ENCODE measurements around the gene GPR132. TPM values are rescaled to one million over a fixed set of nuclear protein-coding genes. Genes with fewer than 3 reads are reported as not detected.

GPR132 gene
- total RNA-seq, 2 experiments from 2014 or later: 47.4 to 49.4 TPM

- Mint-ChIP-seq H3K4me1 (peaks cover 70% of the 10 kb centered on the region), H3K36me3 (peaks cover 31% of the 10 kb centered on the region), H3K27me3 (no peaks in the 10 kb centered on the region), H3K9me3 (ENCODE audit: low read depth) (no peaks in the 10 kb centered on the region), H3K4me3 (peak overlapping the region; percentile 84), H3K27ac (peak overlapping the region; percentile 90)
- DNase-seq (no peak), ATAC-seq (no peak)
- CTCF ChIA-PET: interaction anchor here (0.7 to 4.4 kb wide), 3 partner anchors 23 to 270 kb away, joined by 3 to 39 read pairs (median 4); no protein-coding TSS in a partner anchor
Measured at GRCh38 chr14:105022276-105022670, 43.0 kb downstream of the GPR132 start.

GRCh38 chr14:105021656-105022275, 43.5 kb downstream of the GPR132 start:
- Mint-ChIP-seq H3K36me3 (peaks cover 31% of the 10 kb centered on the region), H3K27ac (peak overlapping the region; percentile 90), H3K4me3 (peak overlapping the region; percentile 84), H3K4me1 (peaks cover 70% of the 10 kb centered on the region), H3K27me3 (no peaks in the 10 kb centered on the region), H3K9me3 (ENCODE audit: low read depth) (no peaks in the 10 kb centered on the region)
- peak; percentile 63 for DNase-seq
- CTCF ChIA-PET: interaction anchor here (0.7 to 7.2 kb wide), 4 partner anchors 22 to 269 kb away, joined by 3 to 96 read pairs (median 9); no protein-coding TSS in a partner anchor
- no peak for ATAC-seq

DNA sequence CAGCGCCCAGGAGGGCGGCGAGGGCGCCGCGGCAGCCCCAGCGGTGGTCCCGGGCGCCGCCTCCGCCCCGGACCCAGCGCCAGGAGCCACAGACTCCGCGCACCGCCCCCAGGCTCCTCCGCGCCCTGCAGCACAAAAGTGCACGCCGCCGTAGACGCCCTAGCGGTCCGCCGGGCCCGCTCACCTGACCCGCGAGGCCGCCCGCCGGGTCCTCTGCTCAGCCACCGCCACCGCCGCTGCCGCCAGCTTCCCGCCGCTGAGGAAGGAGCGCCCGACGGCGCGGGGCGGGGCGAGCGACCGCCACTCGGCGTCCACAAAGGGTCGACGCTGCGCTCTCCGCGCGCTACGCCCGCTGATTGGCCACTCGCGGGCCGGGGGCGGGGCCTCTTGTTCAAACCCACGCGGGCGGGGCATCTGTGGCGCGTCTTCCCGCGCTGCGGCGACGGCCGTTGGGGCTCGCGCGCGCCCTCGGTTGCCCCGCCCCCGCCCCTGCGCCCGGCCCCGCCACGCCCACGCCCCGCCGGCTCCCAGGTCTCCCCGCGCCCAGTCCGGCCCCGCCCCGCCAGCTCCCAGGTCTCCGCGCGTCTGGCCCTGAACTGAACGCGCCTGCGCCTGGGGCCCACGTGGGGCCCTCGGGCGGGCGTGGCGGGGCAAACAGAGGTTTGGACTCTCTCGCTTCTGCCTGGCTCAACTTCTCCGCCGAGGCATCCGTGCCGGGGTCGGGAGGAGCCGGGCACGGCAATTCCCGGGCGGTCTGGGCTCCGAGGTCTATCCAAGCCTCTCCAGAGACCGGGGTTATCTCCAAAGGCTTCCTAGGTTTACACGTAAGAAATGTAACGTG, 44.2 kb downstream of the GPR132 start, which contains the start of gene CDCA4:
Gene CDCA4, minus strand, starts transcription at position 269 of the 841 bp plus-strand sequence. CDS start 9,154 bp downstream, outside the sequence.
- no peaks in the 10 kb centered on the region for H3K9me3 Mint-ChIP-seq (ENCODE audit: low read depth)
- H3K4me3 Mint-ChIP-seq: peak within 1 kb of the TSS; percentile 98
- peak within 1 kb of the TSS; percentile 90 for H3K27ac Mint-ChIP-seq
- H3K4me1 Mint-ChIP-seq: peaks cover 72% of the 10 kb centered on the region
- H3K36me3 Mint-ChIP-seq: peaks cover 36% of the 10 kb centered on the region
- no peaks in the 10 kb centered on the region for H3K27me3 Mint-ChIP-seq
- CTCF ChIA-PET: interaction anchor here (0.8 to 7.2 kb wide), 6 partner anchors 15 to 69 kb away, joined by 3 to 96 read pairs (median 3); no protein-coding TSS in a partner anchor
- DNase-seq: peak; percentile 98
- ATAC-seq: peak; percentile 85

DNA sequence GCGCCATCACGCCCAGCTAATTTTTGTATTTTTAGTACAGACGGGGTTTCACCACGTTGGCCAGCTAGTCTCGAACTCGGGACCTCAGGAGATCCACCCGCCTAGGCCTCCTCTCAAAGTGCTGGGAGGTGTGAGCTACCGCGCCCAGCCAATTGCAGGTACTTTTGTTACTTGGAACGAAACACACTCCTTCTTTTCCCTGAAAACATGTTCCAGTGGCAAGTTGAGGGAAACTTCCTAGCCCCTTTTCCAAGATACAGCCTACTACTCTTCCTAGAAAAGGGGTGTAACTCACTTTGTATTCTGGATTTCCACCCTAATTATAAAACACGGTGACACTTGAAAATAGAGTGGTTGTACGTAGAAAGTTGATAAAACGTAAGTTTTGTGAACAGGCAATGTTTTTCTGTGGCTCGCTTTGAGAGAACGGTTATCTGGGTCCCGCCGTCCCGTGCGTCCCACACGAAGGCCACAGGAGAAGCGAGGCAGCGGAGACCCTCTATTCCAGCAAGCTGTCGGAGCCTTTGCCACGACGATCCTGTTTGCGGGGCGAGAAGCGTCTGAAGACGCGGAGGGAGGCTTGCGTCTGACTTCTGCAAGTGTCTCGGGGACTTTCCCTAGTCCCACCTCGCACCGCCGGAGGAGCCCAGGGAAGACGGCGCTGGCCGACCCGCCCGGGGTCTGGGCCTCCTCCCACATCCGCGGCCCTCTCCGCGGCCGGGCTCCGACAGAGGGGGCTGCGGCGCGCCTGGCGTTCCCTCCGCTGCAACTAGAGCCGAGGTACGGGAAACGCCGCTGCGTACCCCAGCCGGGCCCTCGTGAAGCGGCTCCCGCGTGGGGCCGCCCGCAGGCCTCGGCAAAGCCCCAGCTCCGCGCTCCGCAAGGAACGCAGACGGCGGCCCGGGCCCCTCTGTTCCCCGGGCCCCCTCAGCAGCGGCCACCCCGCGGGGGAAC, 45.1 kb downstream of the GPR132 start:
- Mint-ChIP-seq H3K4me1 (peaks cover 73% of the 10 kb centered on the region), H3K9me3 (ENCODE audit: low read depth) (no peaks in the 10 kb centered on the region), H3K36me3 (peaks cover 42% of the 10 kb centered on the region), H3K27ac (peak overlapping the region; percentile 89), H3K4me3 (peak overlapping the region; percentile 98), H3K27me3 (no peaks in the 10 kb centered on the region)
- CTCF ChIA-PET: interaction anchor here (0.8 to 7.2 kb wide), 17 partner anchors 11 to 462 kb away, joined by 3 to 96 read pairs (median 4); no protein-coding TSS in a partner anchor
- DNase-seq (peak; percentile 76), ATAC-seq (peak; percentile 7)

- CTCF ChIA-PET: interaction anchor here (0.8 to 7.2 kb wide), 11 partner anchors 9 to 464 kb away, joined by 3 to 96 read pairs (median 4); partner anchors contain the start of gene CLBA1
- H3K36me3 Mint-ChIP-seq: peaks cover 47% of the 10 kb centered on the region
- H3K27me3 Mint-ChIP-seq: no peaks in the 10 kb centered on the region
- peak overlapping the region; percentile 89 for H3K27ac Mint-ChIP-seq
- H3K9me3 Mint-ChIP-seq (ENCODE audit: low read depth): no peaks in the 10 kb centered on the region
- ATAC-seq (no peak), DNase-seq (no peak)
- peak overlapping the region; percentile 98 for H3K4me3 Mint-ChIP-seq
- H3K4me1 Mint-ChIP-seq: peaks cover 77% of the 10 kb centered on the region
Measured at GRCh38 chr14:105018414-105018813, 46.8 kb downstream of the GPR132 start.

- H3K27me3 Mint-ChIP-seq: no peaks in the 10 kb centered on the region
- CTCF ChIA-PET: interaction anchor here (1.0 to 7.2 kb wide), 2 partner anchors 28 to 39 kb away, joined by 3 to 96 read pairs; no protein-coding TSS in a partner anchor
- DNase-seq (no peak), ATAC-seq (no peak)
- H3K27ac Mint-ChIP-seq: peak overlapping the region; percentile 42
- peak overlapping the region; percentile 41 for H3K4me3 Mint-ChIP-seq
- peaks cover 59% of the 10 kb centered on the region for H3K36me3 Mint-ChIP-seq
- H3K9me3 Mint-ChIP-seq (ENCODE audit: low read depth): no peaks in the 10 kb centered on the region
- H3K4me1 Mint-ChIP-seq: peaks cover 68% of the 10 kb centered on the region
Measured at GRCh38 chr14:105015905-105016304, 49.3 kb downstream of the GPR132 start.

GRCh38 chr14:105015242-105015641, 50.0 kb downstream of the GPR132 start:
- H3K36me3 Mint-ChIP-seq: peaks cover 63% of the 10 kb centered on the region
- CTCF ChIA-PET: interaction anchor here (7.2 kb wide), 1 partner anchor 29 kb away, joined by 96 read pairs; no protein-coding TSS in a partner anchor
- H3K9me3 Mint-ChIP-seq (ENCODE audit: low read depth): no peaks in the 10 kb centered on the region
- peak overlapping the region; percentile 41 for H3K4me3 Mint-ChIP-seq
- DNase-seq: no peak
- no peaks in the 10 kb centered on the region for H3K27me3 Mint-ChIP-seq
- H3K27ac Mint-ChIP-seq: peak overlapping the region; percentile 42
- peak; percentile 32 for ATAC-seq
- H3K4me1 Mint-ChIP-seq: peaks cover 68% of the 10 kb centered on the region

- Mint-ChIP-seq H3K4me3 (peak overlapping the region; percentile 7), H3K4me1 (peaks cover 68% of the 10 kb centered on the region)
Measured at GRCh38 chr14:105014631-105015030, 50.6 kb downstream of the GPR132 start.

GRCh38 chr14:105014032-105014431, 51.2 kb downstream of the GPR132 start:
- Mint-ChIP-seq H3K4me3 (no peak overlapping the region), H3K36me3 (peaks cover 58% of the 10 kb centered on the region), H3K27ac (peak overlapping the region; percentile 44), H3K9me3 (ENCODE audit: low read depth) (no peaks in the 10 kb centered on the region), H3K4me1 (peaks cover 62% of the 10 kb centered on the region), H3K27me3 (no peaks in the 10 kb centered on the region)
- CTCF ChIA-PET: interaction anchor here (1.2 to 1.8 kb wide), 2 partner anchors 12 to 21 kb away, joined by 3 to 4 read pairs; no protein-coding TSS in a partner anchor
- ATAC-seq: no peak
- DNase-seq: no peak

More at GRCh38 chr14:105014631-105015030, 50.6 kb downstream of the GPR132 start:
- CTCF ChIA-PET: interaction anchor here (1.2 to 1.8 kb wide), 2 partner anchors 11 to 20 kb away, joined by 3 to 4 read pairs; no protein-coding TSS in a partner anchor
- Mint-ChIP-seq H3K27ac (peak overlapping the region; percentile 42), H3K36me3 (peaks cover 62% of the 10 kb centered on the region), H3K27me3 (no peaks in the 10 kb centered on the region), H3K9me3 (ENCODE audit: low read depth) (no peaks in the 10 kb centered on the region)
- ATAC-seq (no peak), DNase-seq (no peak)

- DNase-seq: no peak
- Mint-ChIP-seq H3K9me3 (ENCODE audit: low read depth) (no peaks in the 10 kb centered on the region), H3K4me1 (peaks cover 54% of the 10 kb centered on the region), H3K27ac (peak overlapping the region; percentile 63), H3K27me3 (no peaks in the 10 kb centered on the region), H3K36me3 (peaks cover 52% of the 10 kb centered on the region), H3K4me3 (no peak overlapping the region)
- CTCF ChIA-PET: interaction anchor here (1.2 to 1.8 kb wide), 2 partner anchors 12 to 22 kb away, joined by 3 to 4 read pairs; no protein-coding TSS in a partner anchor
- ATAC-seq: no peak
Measured at GRCh38 chr14:105013150-105013785, 52.0 kb downstream of the GPR132 start.

DNA sequence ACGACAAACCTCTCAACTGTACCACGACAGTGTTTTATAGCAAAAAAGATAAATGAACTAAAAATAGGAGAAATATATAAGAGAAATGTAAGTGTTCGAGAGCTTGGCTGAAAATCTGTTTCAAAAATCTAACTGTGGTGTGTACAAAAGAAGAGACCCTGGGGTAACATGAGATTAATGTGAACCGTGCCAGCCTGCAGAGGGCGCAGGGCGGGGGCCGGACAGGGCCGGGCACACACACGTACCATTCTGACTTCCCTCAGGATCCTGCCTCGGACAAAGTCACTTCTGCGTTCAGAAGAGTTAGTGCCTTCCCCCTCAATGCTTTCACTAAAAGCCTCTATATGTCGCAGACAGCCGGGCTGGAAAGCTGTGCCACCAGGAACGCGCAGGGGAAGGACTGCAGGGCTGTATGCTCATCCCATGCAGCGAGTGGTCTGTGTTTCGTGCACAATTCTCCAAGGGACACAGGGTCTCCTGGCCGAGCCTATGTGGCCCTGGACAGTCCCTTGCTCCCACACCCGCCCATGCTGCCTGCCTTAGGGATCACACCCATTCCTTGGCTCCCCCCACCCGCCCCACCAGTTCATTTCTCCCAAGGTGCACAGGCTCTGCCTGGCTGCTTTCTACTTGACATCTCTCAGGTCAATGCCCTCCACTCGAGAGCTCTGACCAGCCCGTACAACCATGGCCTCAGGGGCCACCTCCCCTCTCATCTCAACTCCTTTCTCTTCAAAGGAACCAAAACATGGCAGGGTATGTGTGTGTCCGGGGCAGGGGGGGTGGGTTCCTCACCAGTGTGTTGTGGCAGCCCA, 52.9 kb downstream of the GPR132 start:
- no peaks in the 10 kb centered on the region for H3K27me3 Mint-ChIP-seq
- ATAC-seq (no peak), DNase-seq (no peak)
- H3K9me3 Mint-ChIP-seq (ENCODE audit: low read depth): no peaks in the 10 kb centered on the region
- H3K36me3 Mint-ChIP-seq: peaks cover 51% of the 10 kb centered on the region
- H3K27ac Mint-ChIP-seq: no peak overlapping the region
- peaks cover 47% of the 10 kb centered on the region for H3K4me1 Mint-ChIP-seq
- CTCF ChIA-PET: no interaction called here
- H3K4me3 Mint-ChIP-seq: no peak overlapping the region

Measured in activated CD8-positive, alpha-beta memory T cell treated with anti-CD3 and anti-CD28 coated beads, Interleukin-2, amount 10 ng/mL, durations not matched to agents 7 days and 5 days (primary cell).